Activated CD4-positive, alpha-beta memory T cell treated with anti-CD3 and anti-CD28 coated beads, Interleukin-2, amount 10 ng/mL, durations not matched to agents 7 days and 5 days (primary cell): ENCODE measurements around the gene NAV1. TPM values are rescaled to one million over a fixed set of nuclear protein-coding genes. Genes with fewer than 3 reads are reported as not detected.
"Not testable (repeated sequence)": the region's sequence is repeated elsewhere in the genome, so short reads cannot be mapped to it uniquely, and the experiment has no call there.

ENCODE experiments used
- CTCF ChIA-PET: fragments of 350-600 bp; sonication (Branson Sonifier 250); formaldehyde crosslinking; loops from one replicate; lab custom pipeline; 2021; ENCODE audit warnings: antibody characterized with exemption, inconsistent platforms; lab: Charles Lee
- POLR2A ChIA-PET: fragments of 350-600 bp; sonication (Branson Sonifier 250); formaldehyde crosslinking; loops from one replicate; lab custom pipeline; 2021; ENCODE audit warnings: antibody characterized with exemption; lab: Charles Lee
- DNase-seq: peaks from one replicate; pipeline ENCODE4 v3.0.0-alpha.2; 2020
- H3K27ac Mint-ChIP-seq: one replicate; pipeline ENCODE4 v1.8.0; 2021; ENCODE audit warnings: mild to moderate bottlenecking, mixed read lengths
- H3K27me3 Mint-ChIP-seq: one replicate; pipeline ENCODE4 v1.8.0; 2021; ENCODE audit warnings: mixed read lengths
- H3K36me3 Mint-ChIP-seq: one replicate; pipeline ENCODE4 v1.8.0; 2021; ENCODE audit warnings: low read depth, mixed read lengths
- H3K4me1 Mint-ChIP-seq: one replicate; pipeline ENCODE4 v1.8.0; 2021; ENCODE audit warnings: mixed read lengths
- H3K4me3 Mint-ChIP-seq: one replicate; pipeline ENCODE4 v1.8.0; 2021; ENCODE audit warnings: mild to moderate bottlenecking, mixed read lengths
- H3K9me3 Mint-ChIP-seq: one replicate; pipeline ENCODE4 v1.8.0; 2021; ENCODE audit warnings: mixed read lengths
- total RNA-seq, 2 experiments: library from RNA; stranded (reverse); gene quantifications; one replicate each; pipeline ENCODE4 v1.2.3, GENCODE V29; 2021

NAV1 gene
- total RNA-seq, 2 experiments from 2014 or later: 2.8 to 3.0 TPM

GRCh38 chr1:201543871-201544642, 5.1 kb downstream of the NAV1 start:
- Mint-ChIP-seq H3K4me3 (no peak overlapping the region), H3K36me3 (no peaks in the 10 kb centered on the region), H3K27me3 (peaks cover 48% of the 10 kb centered on the region), H3K27ac (no peak overlapping the region), H3K4me1 (peaks cover 7% of the 10 kb centered on the region), H3K9me3 (no peaks in the 10 kb centered on the region)
- CTCF ChIA-PET: interaction anchor here (0.7 kb wide), 1 partner anchor 31 kb away, joined by 3 read pairs; no protein-coding TSS in a partner anchor
- no peak for DNase-seq
- POLR2A ChIA-PET: no interaction called here

DNA sequence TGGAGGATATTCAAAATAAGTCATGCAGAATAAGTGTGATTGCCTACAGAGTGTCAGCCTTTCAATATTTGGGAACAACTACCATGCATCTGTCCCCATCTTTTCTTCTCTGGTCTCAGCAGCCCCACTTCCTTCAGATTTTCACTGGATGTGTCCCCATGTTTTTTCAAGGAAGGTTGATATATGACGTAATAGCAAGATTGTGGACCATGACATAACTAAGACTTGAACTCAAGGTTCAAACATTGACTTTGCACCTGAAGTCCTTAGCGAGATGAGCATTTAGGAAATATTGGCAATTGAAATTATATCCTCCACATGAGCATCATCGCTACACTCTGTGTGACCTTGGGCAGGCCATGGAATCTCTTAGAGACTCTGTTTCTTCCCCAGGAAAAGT, 5.8 kb downstream of the NAV1 start:
- POLR2A ChIA-PET: no interaction called here
- DNase-seq: no peak

GRCh38 chr1:201545851-201546492, 7.0 kb downstream of the NAV1 start:
- ChIA-PET POLR2A (no interaction called here), CTCF (interaction anchor here (1.2 kb wide), 1 partner anchor 13 kb away, joined by 3 read pairs; no protein-coding TSS in a partner anchor)
- no peaks in the 10 kb centered on the region for H3K4me1 Mint-ChIP-seq
- no peak for DNase-seq
- no peak overlapping the region for H3K4me3 Mint-ChIP-seq
- peaks cover 31% of the 10 kb centered on the region for H3K27me3 Mint-ChIP-seq
- no peaks in the 10 kb centered on the region for H3K36me3 Mint-ChIP-seq
- no peak overlapping the region for H3K27ac Mint-ChIP-seq
- no peaks in the 10 kb centered on the region for H3K9me3 Mint-ChIP-seq

More for the DNA sequence above, 5.8 kb downstream of the NAV1 start:
- no peaks in the 10 kb centered on the region for H3K9me3 Mint-ChIP-seq
- peaks cover 44% of the 10 kb centered on the region for H3K27me3 Mint-ChIP-seq
- no peaks in the 10 kb centered on the region for H3K36me3 Mint-ChIP-seq
- no peak overlapping the region for H3K4me3 Mint-ChIP-seq
- peaks cover 3% of the 10 kb centered on the region for H3K4me1 Mint-ChIP-seq
- no peak overlapping the region for H3K27ac Mint-ChIP-seq
- CTCF ChIA-PET: interaction anchor here (0.7 to 1.2 kb wide), 2 partner anchors 14 to 32 kb away, joined by 3 read pairs; no protein-coding TSS in a partner anchor

GRCh38 chr1:201549522-201549921, 10.6 kb downstream of the NAV1 start:
- H3K9me3 Mint-ChIP-seq, H3K27me3 Mint-ChIP-seq, H3K27ac Mint-ChIP-seq, H3K36me3 Mint-ChIP-seq, DNase-seq, POLR2A ChIA-PET, H3K4me3 Mint-ChIP-seq, H3K4me1 Mint-ChIP-seq: not testable (repeated sequence)
- CTCF ChIA-PET: interaction anchor here (2.9 kb wide), 1 partner anchor 10 kb away, joined by 8 read pairs; no protein-coding TSS in a partner anchor

DNA sequence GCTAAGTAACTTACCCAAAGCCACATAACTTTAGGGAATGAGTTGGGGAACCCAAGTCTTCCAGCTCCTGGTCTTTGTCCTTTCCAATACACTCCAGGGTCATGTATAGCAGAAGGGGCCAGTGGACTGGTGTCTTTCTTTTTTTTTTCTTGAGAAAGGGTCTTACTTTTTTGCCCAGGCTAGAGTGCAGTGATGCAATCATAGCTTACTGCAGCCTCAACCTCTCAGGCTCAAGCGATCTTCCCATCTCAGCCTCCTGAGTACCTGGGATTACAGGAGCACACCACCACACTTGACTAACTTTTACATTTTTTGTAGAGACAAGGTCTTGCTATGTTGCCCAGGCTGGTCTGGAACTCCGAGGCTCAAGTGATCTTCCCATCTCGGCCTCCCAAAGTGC, 12.2 kb downstream of the NAV1 start:
- Mint-ChIP-seq H3K27me3 (peaks cover 4% of the 10 kb centered on the region), H3K9me3 (no peaks in the 10 kb centered on the region), H3K36me3 (no peaks in the 10 kb centered on the region), H3K4me1 (peaks cover 2% of the 10 kb centered on the region), H3K4me3 (no peak overlapping the region), H3K27ac (no peak overlapping the region)
- ChIA-PET CTCF (interaction anchor here (1.3 kb wide), 1 partner anchor 20 kb away, joined by 3 read pairs; no protein-coding TSS in a partner anchor), POLR2A (no interaction called here)
- no peak for DNase-seq

DNA sequence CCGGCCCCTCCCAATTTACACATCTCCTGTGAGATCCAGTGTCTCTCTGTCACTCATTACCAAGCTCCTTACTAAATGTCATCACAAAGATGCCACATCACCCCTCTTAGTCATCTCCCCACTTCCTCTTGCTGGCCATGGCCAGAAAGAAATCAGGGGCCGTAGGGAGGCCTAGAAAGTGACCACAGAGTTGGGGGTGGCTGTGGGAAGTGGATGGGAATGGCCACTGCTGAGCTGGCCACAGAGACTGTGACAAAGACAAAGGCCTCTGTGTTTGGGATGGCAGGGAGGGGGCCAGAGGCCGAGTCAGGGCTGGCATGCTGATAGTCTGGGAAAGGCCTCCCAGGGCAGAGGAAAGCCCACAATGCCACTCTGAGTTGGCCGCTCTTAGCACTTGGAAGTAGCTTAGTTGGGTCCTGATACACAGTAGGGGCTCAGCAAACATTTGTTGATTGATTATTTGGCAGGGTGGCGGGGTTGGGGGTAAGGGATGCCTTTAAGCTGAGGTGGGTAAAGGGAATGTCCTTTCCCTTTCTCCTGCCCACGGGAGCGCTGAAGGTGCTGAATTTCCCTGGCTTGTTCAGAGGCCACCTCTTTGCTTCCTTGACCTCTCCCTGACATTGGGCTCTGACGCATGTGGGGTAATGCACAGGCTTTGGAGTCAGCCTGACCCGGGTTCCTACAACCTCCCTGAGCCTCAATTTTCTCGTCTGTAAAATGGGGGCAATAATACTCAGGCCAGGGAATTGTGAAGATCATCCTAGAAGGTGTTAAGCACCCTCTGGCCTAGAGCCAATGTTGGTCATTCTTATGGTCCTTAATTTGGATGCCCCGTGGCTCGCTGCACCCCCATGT, 13.2 kb downstream of the NAV1 start:
- POLR2A ChIA-PET: no interaction called here
- H3K4me1 Mint-ChIP-seq: peaks cover 2% of the 10 kb centered on the region
- H3K4me3 Mint-ChIP-seq: no peak overlapping the region
- no peaks in the 10 kb centered on the region for H3K36me3 Mint-ChIP-seq
- H3K27ac Mint-ChIP-seq: no peak overlapping the region
- DNase-seq: no peak
- CTCF ChIA-PET: no interaction called here
- H3K9me3 Mint-ChIP-seq: no peaks in the 10 kb centered on the region
- peaks cover 4% of the 10 kb centered on the region for H3K27me3 Mint-ChIP-seq

- Mint-ChIP-seq H3K36me3 (no peaks in the 10 kb centered on the region), H3K4me1 (peaks cover 2% of the 10 kb centered on the region), H3K4me3 (no peak overlapping the region), H3K27ac (no peak overlapping the region), H3K27me3 (peaks cover 4% of the 10 kb centered on the region), H3K9me3 (no peaks in the 10 kb centered on the region)
- ChIA-PET POLR2A (no interaction called here), CTCF (no interaction called here)
- no peak for DNase-seq
Observed at GRCh38 chr1:201552941-201553351, 14.0 kb downstream of the NAV1 start.

DNA sequence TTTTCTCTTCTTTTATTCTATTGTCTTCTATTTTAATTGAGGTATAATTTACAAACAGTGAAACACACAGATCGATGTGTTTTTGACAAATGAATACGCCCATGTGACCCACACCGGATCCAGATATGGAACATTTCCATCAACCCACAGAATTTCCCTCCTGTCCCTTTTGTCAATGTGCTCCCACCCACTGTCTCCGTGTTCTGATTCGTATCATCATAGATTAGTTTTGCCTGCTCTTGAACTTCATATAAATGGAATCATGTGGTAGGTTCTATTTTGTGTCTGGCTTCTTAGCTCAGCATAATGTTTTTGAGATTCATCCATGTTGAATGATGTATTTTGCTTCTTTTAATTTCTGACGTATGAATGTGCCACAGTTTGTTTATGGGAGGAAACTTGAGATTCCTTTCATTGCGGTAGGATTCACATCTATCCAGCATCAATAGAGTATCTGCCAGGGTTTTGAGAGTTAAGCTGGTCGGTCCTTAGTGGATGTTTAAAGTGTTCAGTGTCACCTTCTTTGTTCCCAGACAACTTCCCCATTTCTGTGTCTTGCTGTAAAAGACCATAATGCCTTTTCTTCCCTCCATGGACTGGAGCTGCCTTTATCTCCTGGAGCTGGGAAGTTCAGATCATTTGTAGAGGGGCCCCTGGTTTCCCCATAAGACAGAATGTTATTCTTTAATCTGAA, 14.7 kb downstream of the NAV1 start:
- no peak for DNase-seq
- ChIA-PET POLR2A (no interaction called here), CTCF (interaction anchor here (1.0 kb wide), 1 partner anchor 23 kb away, joined by 3 read pairs; no protein-coding TSS in a partner anchor)
- H3K9me3 Mint-ChIP-seq: no peaks in the 10 kb centered on the region
- H3K27me3 Mint-ChIP-seq: peaks cover 4% of the 10 kb centered on the region
- no peak overlapping the region for H3K4me3 Mint-ChIP-seq
- H3K36me3 Mint-ChIP-seq: no peaks in the 10 kb centered on the region
- H3K27ac Mint-ChIP-seq: no peak overlapping the region
- peaks cover 2% of the 10 kb centered on the region for H3K4me1 Mint-ChIP-seq

- H3K27me3 Mint-ChIP-seq: peaks cover 2% of the 10 kb centered on the region
- H3K27ac Mint-ChIP-seq: no peak overlapping the region
- no peaks in the 10 kb centered on the region for H3K36me3 Mint-ChIP-seq
- H3K4me3 Mint-ChIP-seq: no peak overlapping the region
- POLR2A ChIA-PET: no interaction called here
- peaks cover 2% of the 10 kb centered on the region for H3K4me1 Mint-ChIP-seq
- no peaks in the 10 kb centered on the region for H3K9me3 Mint-ChIP-seq
- DNase-seq: no peak
- CTCF ChIA-PET: interaction anchor here (1.0 kb wide), 1 partner anchor 23 kb away, joined by 3 read pairs; no protein-coding TSS in a partner anchor
Observed at GRCh38 chr1:201554190-201554600, 15.3 kb downstream of the NAV1 start.

DNA sequence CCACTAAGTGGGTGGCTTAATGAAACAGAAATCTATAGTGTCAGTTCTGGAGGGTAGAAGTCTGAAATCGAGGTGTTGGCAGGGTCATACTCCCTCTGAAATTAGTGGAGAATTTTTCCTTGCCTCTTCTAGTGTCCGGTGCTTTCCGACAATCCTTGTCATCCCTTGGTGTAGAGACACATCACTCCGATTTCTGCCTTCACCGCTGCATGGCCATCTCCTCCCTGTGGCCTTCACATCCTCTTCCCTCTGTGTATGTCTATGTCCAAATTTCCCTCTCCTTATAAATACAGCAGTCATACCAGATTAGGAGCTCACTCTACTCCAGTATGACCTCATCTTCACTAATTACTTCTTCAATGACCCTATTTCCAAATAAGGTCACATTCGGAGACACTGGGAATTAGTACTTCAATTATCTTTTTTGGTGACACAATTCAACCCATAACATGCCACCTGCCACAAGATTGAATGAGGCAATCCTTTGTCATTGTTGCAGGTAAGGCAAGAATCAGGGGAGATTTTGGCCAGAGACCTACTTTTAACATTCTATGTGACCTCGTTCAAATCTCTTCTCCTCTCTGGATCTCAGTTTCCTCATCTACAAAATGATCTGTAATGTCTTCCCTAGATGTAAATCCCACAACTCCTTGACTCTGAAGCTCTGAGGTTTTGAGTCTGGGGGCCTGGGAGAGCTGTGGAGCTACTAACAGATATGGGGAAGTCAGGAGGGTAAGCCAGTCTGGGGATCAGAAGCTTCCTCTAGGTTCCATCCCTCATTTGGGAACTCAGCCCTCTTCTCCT, 16.1 kb downstream of the NAV1 start:
- Mint-ChIP-seq H3K27me3 (peaks cover 2% of the 10 kb centered on the region), H3K4me3 (no peak overlapping the region), H3K27ac (no peak overlapping the region), H3K9me3 (no peaks in the 10 kb centered on the region), H3K36me3 (no peaks in the 10 kb centered on the region), H3K4me1 (peaks cover 6% of the 10 kb centered on the region)
- DNase-seq: no peak
- ChIA-PET CTCF (interaction anchor here (1.4 kb wide), 1 partner anchor 15 kb away, joined by 3 read pairs; no protein-coding TSS in a partner anchor), POLR2A (no interaction called here)

- DNase-seq: no peak
- H3K4me3 Mint-ChIP-seq: no peak overlapping the region
- H3K9me3 Mint-ChIP-seq: no peaks in the 10 kb centered on the region
- H3K36me3 Mint-ChIP-seq: no peaks in the 10 kb centered on the region
- ChIA-PET CTCF (interaction anchor here (0.7 to 1.4 kb wide), 2 partner anchors 16 to 68 kb away, joined by 3 read pairs; no protein-coding TSS in a partner anchor), POLR2A (no interaction called here)
- H3K4me1 Mint-ChIP-seq: peaks cover 8% of the 10 kb centered on the region
- H3K27me3 Mint-ChIP-seq: peaks cover 2% of the 10 kb centered on the region
- no peak overlapping the region for H3K27ac Mint-ChIP-seq
Observed at GRCh38 chr1:201555593-201555945, 16.6 kb downstream of the NAV1 start.
